HepG2 (cell line): ENCODE data around the gene ATPAF1. TPM values are rescaled to one million over a fixed set of nuclear protein-coding genes. Genes with fewer than 3 reads are reported as not detected.

ENCODE experiments used
- CBFB ChIP-seq: sonication (generic); formaldehyde crosslinking; IDR thresholded peaks from 2 replicates; pipeline ENCODE4 v1.4.0; 2020; ENCODE audit warnings: missing genetic modification reagents
- HDAC6 ChIP-seq: fragments of 200-600 bp; sonication (generic); IDR thresholded peaks from 2 replicates; pipeline ENCODE4 v1.7.0; 2017; ENCODE audit warnings: mild to moderate bottlenecking, antibody characterized with exemption, low read length, low read depth
- KDM2A ChIP-seq: sonication (generic); formaldehyde crosslinking; IDR thresholded peaks from 2 replicates; pipeline ENCODE4 v1.4.0; 2020; ENCODE audit warnings: low read depth, missing genetic modification reagents, borderline replicate concordance
- MTF2 ChIP-seq: sonication (generic); formaldehyde crosslinking; IDR thresholded peaks from 2 replicates; pipeline ENCODE4 v1.5.0; 2020; ENCODE audit warnings: missing genetic modification reagents, borderline replicate concordance
- NFYB ChIP-seq: sonication (generic); formaldehyde crosslinking; IDR thresholded peaks from 2 replicates; pipeline ENCODE4 v1.4.0; 2020; ENCODE audit warnings: missing genetic modification reagents
- TARDBP ChIP-seq: sonication (generic); formaldehyde crosslinking; IDR thresholded peaks from 2 replicates; pipeline ENCODE4 v1.8.0; 2022; ENCODE audit warnings: mild to moderate bottlenecking, missing genetic modification reagents
- TOPORS ChIP-seq: sonication (generic); formaldehyde crosslinking; IDR thresholded peaks from 2 replicates; pipeline ENCODE4 v1.8.0; 2023; ENCODE audit warnings: mild to moderate bottlenecking, missing genetic modification reagents
- ZC3H4 ChIP-seq: sonication (generic); formaldehyde crosslinking; IDR thresholded peaks from 2 replicates; pipeline ENCODE4 v1.4.0; 2020; ENCODE audit warnings: missing genetic modification reagents, borderline replicate concordance
- ZNF264 ChIP-seq: sonication (generic); formaldehyde crosslinking; IDR thresholded peaks from 2 replicates; pipeline ENCODE4 v1.4.0; 2020; ENCODE audit warnings: missing genetic modification reagents
- ZNF761 ChIP-seq: sonication (generic); formaldehyde crosslinking; conservative IDR thresholded peaks from 2 replicates; pipeline ENCODE4 v1.4.0; 2020; ENCODE audit warnings: mild to moderate bottlenecking, missing genetic modification reagents
- polyA plus RNA-seq, 8 experiments: library from polyadenylated mRNA; depleted of rRNA in 3 of 8; stranded (reverse) in 7 of 8; unstranded in 1 of 8; fragments of >200 nt; fragmentation: Illumina TruSeq in 4 of 8; extraction: Trizol in 4 of 8; gene quantifications; 2 replicates each; pipeline versions ENCODE4 v1.2.1 to v1.2.3, GENCODE V29; 2011 to 2016; ENCODE audit warnings: low read depth in 4 of 8, missing spikeins in 1 of 8, mixed read lengths in 1 of 8; ENCODE audit not compliant: insufficient read depth in 1 of 8
- total RNA-seq, 5 experiments: library from RNA; depleted of rRNA; stranded (reverse); fragments of >200 nt; fragmentation: Illumina TruSeq; extraction: Trizol; gene quantifications; 2 replicates each; pipeline ENCODE4 v1.2.3, GENCODE V29; 2016; ENCODE audit warnings: low read depth in 1 of 5
- TF ChIP-seq, protein P1 (sequence below): sonication (generic); formaldehyde crosslinking; IDR thresholded peaks from 2 replicates; pipeline ENCODE4 v1.8.0; 2022; ENCODE audit warnings: low read depth, missing genetic modification reagents
- TF ChIP-seq, protein P2 (sequence below): sonication (generic); formaldehyde crosslinking; IDR thresholded peaks from 2 replicates; pipeline ENCODE4 v1.4.0; 2020; ENCODE audit warnings: mild to moderate bottlenecking, missing genetic modification reagents
- TF ChIP-seq, protein P3 (sequence below): sonication (generic); formaldehyde crosslinking; IDR thresholded peaks from 2 replicates; pipeline ENCODE4 v1.9.0; 2021; ENCODE audit warnings: missing genetic modification reagents, mild to moderate bottlenecking, borderline replicate concordance
- TF ChIP-seq, protein P4 (sequence below): sonication (generic); formaldehyde crosslinking; IDR thresholded peaks from 2 replicates; pipeline ENCODE4 v1.5.1; 2020; ENCODE audit warnings: missing genetic modification reagents, mild to moderate bottlenecking, borderline replicate concordance
- TF ChIP-seq, protein P5 (sequence below): sonication (generic); formaldehyde crosslinking; IDR thresholded peaks from 2 replicates; pipeline ENCODE4 v1.4.0; 2020; ENCODE audit warnings: missing genetic modification reagents
- TF ChIP-seq, protein P6 (sequence below): sonication (generic); formaldehyde crosslinking; IDR thresholded peaks from one replicate; pipeline ENCODE4 v1.5.1; 2020; ENCODE audit warnings: mild to moderate bottlenecking, missing genetic modification reagents; ENCODE audit errors: not compliant biosample characterization

ATPAF1 gene
- total and polyA plus RNA-seq, 2 of the 13 experiments (the other 11 are each of a cell fraction or from before 2014, with no cell fraction given) = 66.6 to 76.7 TPM

DNA sequence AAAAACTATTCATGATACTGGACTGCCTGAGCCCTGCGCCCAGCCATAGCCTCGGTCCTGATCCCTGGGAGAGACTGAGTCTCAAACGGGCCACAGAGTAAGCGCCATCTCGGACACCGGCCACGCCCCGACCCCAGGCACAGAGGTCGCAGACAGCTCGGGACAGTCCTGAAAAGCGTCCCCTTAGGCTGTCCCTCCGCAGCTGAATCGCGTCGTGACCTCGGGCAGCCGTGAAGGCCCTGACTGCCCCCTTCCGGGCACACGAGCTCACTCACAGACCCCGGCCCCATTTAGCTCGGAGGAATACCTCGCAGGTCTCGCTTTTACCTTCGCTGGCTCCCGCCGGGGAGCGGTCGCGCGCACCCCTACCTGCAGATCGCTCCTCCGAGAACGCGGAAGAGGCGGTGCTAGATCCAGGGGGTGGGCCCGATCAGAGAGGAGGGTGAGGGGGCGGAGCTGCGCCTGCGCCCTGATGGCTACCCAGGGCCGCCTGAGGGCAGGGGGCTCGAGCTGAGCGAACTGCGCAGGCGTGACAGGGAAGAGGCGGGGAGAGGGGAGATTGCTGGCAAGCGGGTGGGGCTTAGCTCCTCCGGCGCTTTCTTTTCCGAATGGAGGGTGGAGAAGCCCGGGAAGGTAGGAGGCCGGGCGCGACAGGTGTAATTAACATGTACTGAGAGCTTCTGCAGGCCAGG, 64.2 kb downstream of the ATPAF1 start, which contains the start of gene MKNK1 (continued):
- TF ChIP-seq CBFB (CRISPR knock-in tag) = peak; percentile 31; the same call in 1 of the 2 replicates
- TF ChIP-seq, protein P1, sequence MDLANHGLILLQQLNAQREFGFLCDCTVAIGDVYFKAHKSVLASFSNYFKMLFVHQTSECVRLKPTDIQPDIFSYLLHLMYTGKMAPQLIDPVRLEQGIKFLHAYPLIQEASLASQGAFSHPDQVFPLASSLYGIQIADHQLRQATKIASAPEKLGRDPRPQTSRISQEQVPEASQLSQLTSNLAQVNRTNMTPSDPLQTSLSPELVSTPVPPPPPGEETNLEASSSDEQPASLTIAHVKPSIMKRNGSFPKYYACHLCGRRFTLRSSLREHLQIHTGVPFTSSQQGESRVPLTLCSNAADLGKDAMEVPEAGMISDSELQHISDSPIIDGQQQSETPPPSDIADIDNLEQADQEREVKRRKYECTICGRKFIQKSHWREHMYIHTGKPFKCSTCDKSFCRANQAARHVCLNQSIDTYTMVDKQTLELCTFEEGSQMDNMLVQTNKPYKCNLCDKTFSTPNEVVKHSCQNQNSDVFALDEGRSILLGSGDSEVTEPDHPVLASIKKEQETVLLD = no peak
- peak; percentile 60; the same call in 1 of the 2 replicates for TF ChIP-seq TARDBP (CRISPR knock-in tag)
- TF ChIP-seq ZNF761 (CRISPR knock-in tag) = no peak
- TF ChIP-seq TOPORS (CRISPR knock-in tag) = no peak
- no peak for TF ChIP-seq NFYB (CRISPR knock-in tag)
- TF ChIP-seq MTF2 (CRISPR knock-in tag) = no peak
- TF ChIP-seq, protein P2, sequence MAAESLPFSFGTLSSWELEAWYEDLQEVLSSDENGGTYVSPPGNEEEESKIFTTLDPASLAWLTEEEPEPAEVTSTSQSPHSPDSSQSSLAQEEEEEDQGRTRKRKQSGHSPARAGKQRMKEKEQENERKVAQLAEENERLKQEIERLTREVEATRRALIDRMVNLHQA = no peak
- TF ChIP-seq, protein P3, sequence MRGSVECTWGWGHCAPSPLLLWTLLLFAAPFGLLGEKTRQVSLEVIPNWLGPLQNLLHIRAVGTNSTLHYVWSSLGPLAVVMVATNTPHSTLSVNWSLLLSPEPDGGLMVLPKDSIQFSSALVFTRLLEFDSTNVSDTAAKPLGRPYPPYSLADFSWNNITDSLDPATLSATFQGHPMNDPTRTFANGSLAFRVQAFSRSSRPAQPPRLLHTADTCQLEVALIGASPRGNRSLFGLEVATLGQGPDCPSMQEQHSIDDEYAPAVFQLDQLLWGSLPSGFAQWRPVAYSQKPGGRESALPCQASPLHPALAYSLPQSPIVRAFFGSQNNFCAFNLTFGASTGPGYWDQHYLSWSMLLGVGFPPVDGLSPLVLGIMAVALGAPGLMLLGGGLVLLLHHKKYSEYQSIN (CRISPR knock-in tag) = no peak
- TF ChIP-seq KDM2A (CRISPR knock-in tag) = peak; percentile 92
- peak; percentile 64 for TF ChIP-seq ZNF264 (CRISPR knock-in tag)
- TF ChIP-seq HDAC6 = no peak
- TF ChIP-seq, protein P4, sequence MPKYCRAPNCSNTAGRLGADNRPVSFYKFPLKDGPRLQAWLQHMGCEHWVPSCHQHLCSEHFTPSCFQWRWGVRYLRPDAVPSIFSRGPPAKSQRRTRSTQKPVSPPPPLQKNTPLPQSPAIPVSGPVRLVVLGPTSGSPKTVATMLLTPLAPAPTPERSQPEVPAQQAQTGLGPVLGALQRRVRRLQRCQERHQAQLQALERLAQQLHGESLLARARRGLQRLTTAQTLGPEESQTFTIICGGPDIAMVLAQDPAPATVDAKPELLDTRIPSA = no peak
- TF ChIP-seq ZC3H4 (CRISPR knock-in tag) = no peak
- TF ChIP-seq, protein P5, sequence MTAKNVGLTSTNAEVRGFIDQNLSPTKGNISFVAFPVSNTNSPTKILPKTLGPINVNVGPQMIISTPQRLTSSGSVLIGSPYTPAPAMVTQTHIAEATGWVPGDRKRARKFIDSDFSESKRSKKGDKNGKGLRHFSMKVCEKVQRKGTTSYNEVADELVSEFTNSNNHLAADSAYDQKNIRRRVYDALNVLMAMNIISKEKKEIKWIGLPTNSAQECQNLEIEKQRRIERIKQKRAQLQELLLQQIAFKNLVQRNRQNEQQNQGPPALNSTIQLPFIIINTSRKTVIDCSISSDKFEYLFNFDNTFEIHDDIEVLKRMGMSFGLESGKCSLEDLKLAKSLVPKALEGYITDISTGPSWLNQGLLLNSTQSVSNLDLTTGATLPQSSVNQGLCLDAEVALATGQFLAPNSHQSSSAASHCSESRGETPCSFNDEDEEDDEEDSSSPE (CRISPR knock-in tag) = no peak
- TF ChIP-seq, protein P6, sequence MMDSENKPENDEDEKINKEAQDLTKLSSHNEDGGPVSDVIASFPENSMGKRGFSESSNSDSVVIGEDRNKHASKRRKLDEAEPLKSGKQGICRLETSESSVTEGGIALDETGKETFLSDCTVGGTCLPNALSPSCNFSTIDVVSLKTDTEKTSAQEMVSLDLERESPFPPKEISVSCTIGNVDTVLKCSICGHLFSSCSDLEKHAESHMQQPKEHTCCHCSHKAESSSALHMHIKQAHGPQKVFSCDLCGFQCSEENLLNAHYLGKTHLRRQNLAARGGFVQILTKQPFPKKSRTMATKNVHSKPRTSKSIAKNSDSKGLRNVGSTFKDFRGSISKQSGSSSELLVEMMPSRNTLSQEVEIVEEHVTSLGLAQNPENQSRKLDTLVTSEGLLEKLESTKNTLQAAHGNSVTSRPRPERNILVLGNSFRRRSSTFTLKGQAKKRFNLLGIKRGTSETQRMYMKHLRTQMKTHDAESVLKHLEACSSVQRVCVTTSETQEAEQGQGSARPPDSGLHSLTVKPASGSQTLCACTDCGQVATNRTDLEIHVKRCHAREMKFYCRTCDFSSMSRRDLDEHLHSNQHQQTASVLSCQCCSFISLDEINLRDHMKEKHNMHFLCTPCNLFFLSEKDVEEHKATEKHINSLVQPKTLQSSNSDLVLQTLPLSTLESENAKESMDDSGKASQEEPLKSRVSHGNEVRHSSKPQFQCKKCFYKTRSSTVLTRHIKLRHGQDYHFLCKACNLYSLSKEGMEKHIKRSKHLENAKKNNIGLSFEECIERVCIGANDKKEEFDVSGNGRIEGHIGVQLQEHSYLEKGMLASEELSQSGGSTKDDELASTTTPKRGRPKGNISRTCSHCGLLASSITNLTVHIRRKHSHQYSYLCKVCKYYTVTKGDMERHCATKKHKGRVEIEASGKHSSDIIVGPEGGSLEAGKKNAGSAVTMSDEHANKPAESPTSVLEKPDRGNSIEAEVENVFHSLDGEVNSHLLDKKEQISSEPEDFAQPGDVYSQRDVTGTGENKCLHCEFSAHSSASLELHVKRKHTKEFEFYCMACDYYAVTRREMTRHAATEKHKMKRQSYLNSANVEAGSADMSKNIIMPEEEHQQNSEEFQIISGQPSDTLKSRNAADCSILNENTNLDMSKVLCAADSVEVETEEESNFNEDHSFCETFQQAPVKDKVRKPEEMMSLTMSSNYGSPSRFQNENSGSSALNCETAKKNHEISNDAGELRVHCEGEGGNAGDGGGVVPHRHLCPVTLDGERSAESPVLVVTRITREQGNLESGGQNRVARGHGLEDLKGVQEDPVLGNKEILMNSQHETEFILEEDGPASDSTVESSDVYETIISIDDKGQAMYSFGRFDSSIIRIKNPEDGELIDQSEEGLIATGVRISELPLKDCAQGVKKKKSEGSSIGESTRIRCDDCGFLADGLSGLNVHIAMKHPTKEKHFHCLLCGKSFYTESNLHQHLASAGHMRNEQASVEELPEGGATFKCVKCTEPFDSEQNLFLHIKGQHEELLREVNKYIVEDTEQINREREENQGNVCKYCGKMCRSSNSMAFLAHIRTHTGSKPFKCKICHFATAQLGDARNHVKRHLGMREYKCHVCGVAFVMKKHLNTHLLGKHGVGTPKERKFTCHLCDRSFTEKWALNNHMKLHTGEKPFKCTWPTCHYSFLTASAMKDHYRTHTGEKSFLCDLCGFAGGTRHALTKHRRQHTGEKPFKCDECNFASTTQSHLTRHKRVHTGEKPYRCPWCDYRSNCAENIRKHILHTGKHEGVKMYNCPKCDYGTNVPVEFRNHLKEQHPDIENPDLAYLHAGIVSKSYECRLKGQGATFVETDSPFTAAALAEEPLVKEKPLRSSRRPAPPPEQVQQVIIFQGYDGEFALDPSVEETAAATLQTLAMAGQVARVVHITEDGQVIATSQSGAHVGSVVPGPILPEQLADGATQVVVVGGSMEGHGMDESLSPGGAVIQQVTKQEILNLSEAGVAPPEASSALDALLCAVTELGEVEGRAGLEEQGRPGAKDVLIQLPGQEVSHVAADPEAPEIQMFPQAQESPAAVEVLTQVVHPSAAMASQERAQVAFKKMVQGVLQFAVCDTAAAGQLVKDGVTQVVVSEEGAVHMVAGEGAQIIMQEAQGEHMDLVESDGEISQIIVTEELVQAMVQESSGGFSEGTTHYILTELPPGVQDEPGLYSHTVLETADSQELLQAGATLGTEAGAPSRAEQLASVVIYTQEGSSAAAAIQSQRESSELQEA = peak; percentile 82
